Epithelial cell of esophagus (primary cell): ENCODE results near the gene CPPED1.
"Not testable (repeated sequence)": the region's sequence is repeated elsewhere in the genome, so short reads cannot be mapped to it uniquely, and the experiment has no call there.

Experiments used
- DNase-seq: peaks from one replicate; pipeline ENCODE4 v3.0.0; 2010; ENCODE audit warnings: low read depth
- H3K4me3 ChIP-seq: 2 replicates; pipeline ENCODE4 v1.5.1; 2011; ENCODE audit warnings: mild to moderate bottlenecking, low read length, control low read depth
- TF ChIP-seq, protein P1 (sequence below): IDR thresholded peaks from 2 replicates; pipeline ENCODE4 v1.5.1; 2011; ENCODE audit warnings: low read depth, mild to moderate bottlenecking, low read length, control low read depth, inconsistent platforms; ENCODE audit not compliant: insufficient read depth; ENCODE audit errors: missing control alignments

Gene CPPED1

DNA sequence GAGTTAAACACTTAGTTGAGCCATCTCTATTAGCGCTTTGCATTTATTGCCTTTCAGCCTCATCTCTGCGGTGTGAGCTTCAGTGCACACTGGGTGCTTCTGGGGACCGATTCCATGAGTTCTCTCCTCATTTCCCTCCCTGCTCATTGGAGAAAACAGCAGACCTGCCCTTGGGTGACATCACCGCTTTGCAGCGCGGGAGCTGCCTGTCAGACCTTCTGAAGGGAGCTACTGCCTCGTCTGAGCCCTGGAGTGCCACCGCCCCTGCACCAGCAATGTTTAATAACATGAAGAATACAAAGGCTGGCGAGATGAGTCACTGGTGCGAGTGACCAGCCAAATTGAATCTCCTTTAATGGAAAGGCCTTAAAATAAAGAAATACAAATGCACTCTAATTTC, 30.2 kb upstream of the CPPED1 start:
- peak; percentile 5 for DNase-seq
- TF ChIP-seq, protein P1, sequence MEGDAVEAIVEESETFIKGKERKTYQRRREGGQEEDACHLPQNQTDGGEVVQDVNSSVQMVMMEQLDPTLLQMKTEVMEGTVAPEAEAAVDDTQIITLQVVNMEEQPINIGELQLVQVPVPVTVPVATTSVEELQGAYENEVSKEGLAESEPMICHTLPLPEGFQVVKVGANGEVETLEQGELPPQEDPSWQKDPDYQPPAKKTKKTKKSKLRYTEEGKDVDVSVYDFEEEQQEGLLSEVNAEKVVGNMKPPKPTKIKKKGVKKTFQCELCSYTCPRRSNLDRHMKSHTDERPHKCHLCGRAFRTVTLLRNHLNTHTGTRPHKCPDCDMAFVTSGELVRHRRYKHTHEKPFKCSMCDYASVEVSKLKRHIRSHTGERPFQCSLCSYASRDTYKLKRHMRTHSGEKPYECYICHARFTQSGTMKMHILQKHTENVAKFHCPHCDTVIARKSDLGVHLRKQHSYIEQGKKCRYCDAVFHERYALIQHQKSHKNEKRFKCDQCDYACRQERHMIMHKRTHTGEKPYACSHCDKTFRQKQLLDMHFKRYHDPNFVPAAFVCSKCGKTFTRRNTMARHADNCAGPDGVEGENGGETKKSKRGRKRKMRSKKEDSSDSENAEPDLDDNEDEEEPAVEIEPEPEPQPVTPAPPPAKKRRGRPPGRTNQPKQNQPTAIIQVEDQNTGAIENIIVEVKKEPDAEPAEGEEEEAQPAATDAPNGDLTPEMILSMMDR, result no peak
- H3K4me3 ChIP-seq, result no peak overlapping the region

DNA sequence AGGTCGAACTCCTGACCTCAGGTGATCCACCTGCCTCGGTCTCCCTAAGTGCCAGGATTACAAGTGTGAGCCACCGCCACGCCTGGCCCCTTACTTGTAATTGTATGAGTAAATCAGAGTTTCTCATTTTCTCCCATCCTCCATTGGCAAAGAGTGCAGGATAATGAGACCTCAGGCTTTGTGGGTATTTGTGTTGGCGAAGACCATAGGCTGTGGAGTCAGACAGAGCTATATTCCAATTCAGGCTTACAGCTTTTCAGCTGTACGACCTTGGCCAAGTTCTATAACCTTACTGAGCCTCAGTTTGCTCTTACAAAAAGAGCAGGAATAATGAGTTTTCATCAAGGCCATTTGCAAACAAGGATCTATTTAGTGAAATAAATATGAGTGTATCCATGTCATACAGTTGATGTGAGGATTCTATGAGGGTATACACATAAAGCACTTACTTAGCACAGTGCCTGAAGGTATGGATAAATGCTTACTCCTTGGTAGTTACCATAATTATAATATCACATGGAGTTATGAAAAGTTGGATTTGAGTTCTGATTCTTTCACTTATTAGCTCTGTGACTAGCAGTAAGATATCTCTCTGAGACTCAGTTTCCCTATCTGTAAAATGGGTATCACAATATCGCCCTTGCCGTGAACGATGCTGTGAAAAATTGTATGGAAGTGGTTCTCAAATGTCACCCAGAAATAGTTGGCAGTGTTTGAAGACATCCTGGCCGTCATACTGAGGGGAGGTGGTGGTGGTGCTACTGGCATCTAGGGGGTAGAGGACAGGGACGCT, 25.6 kb upstream of the CPPED1 start:
- H3K4me3 ChIP-seq, result no peak overlapping the region
- TF ChIP-seq, protein P1, result no peak
- DNase-seq, result no peak

GRCh38 chr16:12828206-12828605, 24.5 kb upstream of the CPPED1 start:
- H3K4me3 ChIP-seq, result no peak overlapping the region
- TF ChIP-seq, protein P1, result no peak
- no peak for DNase-seq

DNA sequence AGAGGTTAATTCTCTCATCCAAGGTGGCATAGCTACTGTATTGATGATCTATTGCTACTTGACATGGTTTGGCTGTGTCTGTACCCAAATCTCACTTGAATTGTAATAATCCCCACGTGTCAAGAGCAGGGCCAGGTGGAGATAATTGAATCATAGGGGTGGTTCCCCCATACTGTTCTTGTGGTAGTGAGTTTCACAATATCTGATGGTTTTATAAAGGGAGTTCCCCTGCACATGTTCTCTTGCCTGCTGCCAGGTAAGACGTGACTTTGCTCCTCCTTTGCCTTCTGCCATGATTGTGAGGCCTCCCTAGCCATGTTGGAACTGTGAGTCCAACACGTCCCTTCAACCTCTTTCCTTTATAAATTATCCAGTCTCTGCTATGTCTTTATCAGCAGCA, 22.9 kb upstream of the CPPED1 start:
- no peak for DNase-seq

GRCh38 chr16:12819126-12820117, 15.7 kb upstream of the CPPED1 start:
- peak; percentile 2 for DNase-seq
- TF ChIP-seq, protein P1, result peak; percentile 35
- no peak overlapping the region for H3K4me3 ChIP-seq

More for the DNA sequence above, 22.9 kb upstream of the CPPED1 start:
- TF ChIP-seq, protein P1, result no peak
- no peak overlapping the region for H3K4me3 ChIP-seq

GRCh38 chr16:12818326-12818725, 14.6 kb upstream of the CPPED1 start:
- no peak for DNase-seq
- no peak overlapping the region for H3K4me3 ChIP-seq
- TF ChIP-seq, protein P1, result no peak

GRCh38 chr16:12816791-12817214, 13.1 kb upstream of the CPPED1 start:
- H3K4me3 ChIP-seq, DNase-seq: not testable (repeated sequence)
